Measurements from ENCODE around the gene ZNF426.
A peak's percentile ranks its signal among the peaks of the same experiment; 100 is the strongest.
"Not testable (repeated sequence)": the region's sequence is repeated elsewhere in the genome, so short reads cannot be mapped to it uniquely, and the experiment has no call there.

ZNF426 gene

GRCh38 chr19:9538183-9539058 lies at the start of gene ZNF426:
ZNF426 (minus strand) TSS chr19:9538645; CDS start chr19:9536232, 2,413 bp downstream.
- FAIRE-seq: no peak

- FAIRE-seq: peak; percentile 59
Measured at GRCh38 chr19:9586764-9587163, 48.3 kb upstream of the ZNF426 start.

GRCh38 chr19:9584073-9584833 lies 45.8 kb upstream of the ZNF426 start, which contains the start of gene ZNF121:
ZNF121 (minus strand) TSS chr19:9584504; CDS start chr19:9568097, 16,407 bp downstream.
- FAIRE-seq: no peak

GRCh38 chr19:9582081-9582725 lies 43.8 kb upstream of the ZNF426 start:
- not testable (repeated sequence) for FAIRE-seq

- FAIRE-seq: no peak
Measured at GRCh38 chr19:9580728-9581127, 42.3 kb upstream of the ZNF426 start.

- FAIRE-seq: no peak
Measured at GRCh38 chr19:9570255-9570654, 31.8 kb upstream of the ZNF426 start.

- no peak for FAIRE-seq
Measured at GRCh38 chr19:9566729-9567128, 28.3 kb upstream of the ZNF426 start.

GRCh38 chr19:9565900-9566705 lies 27.7 kb upstream of the ZNF426 start:
- no peak for FAIRE-seq

- FAIRE-seq: no peak
Measured at GRCh38 chr19:9552536-9553274, 14.3 kb upstream of the ZNF426 start.

- FAIRE-seq: no peak
Measured at GRCh38 chr19:9547870-9548269, 9.4 kb upstream of the ZNF426 start.

GRCh38 chr19:9541281-9541680 lies 2.8 kb upstream of the ZNF426 start:
- not testable (repeated sequence) for FAIRE-seq

- not testable (repeated sequence) for FAIRE-seq
Measured at GRCh38 chr19:9539921-9540320, 1.5 kb upstream of the ZNF426 start.

GRCh38 chr19:9539201-9539600 lies 756 bp upstream of the ZNF426 start:
- FAIRE-seq: not testable (repeated sequence)

GRCh38 chr19:9535934-9536333 lies 2.5 kb downstream of the ZNF426 start:
- no peak for FAIRE-seq

GRCh38 chr19:9531933-9532332 lies 6.5 kb downstream of the ZNF426 start:
- no peak for FAIRE-seq

- FAIRE-seq: no peak
Measured at GRCh38 chr19:9528757-9529336, 9.6 kb downstream of the ZNF426 start.

GRCh38 chr19:9523885-9524474 lies 14.5 kb downstream of the ZNF426 start:
- FAIRE-seq: no peak

- FAIRE-seq: no peak
Measured at GRCh38 chr19:9507285-9507684, 31.2 kb downstream of the ZNF426 start.

GRCh38 chr19:9500796-9501195 lies 37.6 kb downstream of the ZNF426 start:
- no peak for FAIRE-seq

GRCh38 chr19:9498183-9498902 lies 40.1 kb downstream of the ZNF426 start, which contains the start of gene ZNF560:
ZNF560 (minus strand) TSS chr19:9498616; CDS start chr19:9475313, 23,303 bp downstream.
- no peak for FAIRE-seq
